HG02852 (cell line): ENCODE measurements around the gene LAPTM4A.

Source experiments
- ATAC-seq: cut with Tn5 transposase; IDR thresholded peaks from one replicate; pipeline ENCODE4 v1.9.1; 2021; ENCODE audit warnings: mild to moderate bottlenecking, moderate library complexity; ENCODE audit not compliant: unreplicated experiment

Gene LAPTM4A

GRCh38 chr2:19989667-19990415, 61.6 kb downstream of the LAPTM4A start, which contains the start of gene WDR35:
Gene WDR35 (minus strand): TSS chr2:19990105. CDS start chr2:19990015, 90 bp downstream.
- ATAC-seq = peak; percentile 95

- no peak for ATAC-seq
Measured at GRCh38 chr2:19989342-19989666, 62.1 kb downstream of the LAPTM4A start.

GRCh38 chr2:19988600-19988999, 62.8 kb downstream of the LAPTM4A start:
- no peak for ATAC-seq

- peak; percentile 61 for ATAC-seq
Measured at GRCh38 chr2:19987936-19988335, 63.5 kb downstream of the LAPTM4A start.
